GM23248 (cell line): ENCODE measurements around the gene RAB14.

Experiments
- EZH2 ChIP-seq: fragments of 200-600 bp; sonication (generic); IDR thresholded peaks from 2 replicates; pipeline ENCODE4 v1.6.1; 2018; ENCODE audit warnings: antibody characterized with exemption, mild to moderate bottlenecking; ENCODE audit not compliant: insufficient read depth, poor library complexity, severe bottlenecking
- EZH2phosphoT487 ChIP-seq: fragments of 200-600 bp; sonication (generic); IDR thresholded peaks from 2 replicates; pipeline ENCODE4 v1.6.1; 2018; ENCODE audit warnings: antibody characterized with exemption, moderate library complexity, mild to moderate bottlenecking, low read depth; ENCODE audit not compliant: insufficient read depth

- TF ChIP-seq EZH2, result no peak
- TF ChIP-seq EZH2phosphoT487, result no peak
Observed at GRCh38 chr9:121200356-121200755, 1.3 kb downstream of the RAB14 start.
